ENCODE measurements around the gene TRAM2.

- no peak for TF ChIP-seq EGR1 (IDR thresholded peaks at IDR 0.05)
- TF ChIP-seq CREB1 (IDR thresholded peaks at IDR 0.05; ENCODE audit: low read depth): no peak
- no peak for TF ChIP-seq REST (IDR thresholded peaks at IDR 0.05; ENCODE audit: low read depth)
- no peak for TF ChIP-seq RAD21 (IDR thresholded peaks at IDR 0.05; ENCODE audit: low read depth)
- TF ChIP-seq YY1 (IDR thresholded peaks at IDR 0.05; ENCODE audit: low read depth): no peak
- TF ChIP-seq MAX (IDR thresholded peaks at IDR 0.05): no peak
These were observed 40.2 kb upstream of the TRAM2 start for GRCh38 chr6:52617087-52617486.

All from Ishikawa (cell line).